T follicular helper cell (primary cell): ENCODE results near the gene EP300.
"Not testable (repeated sequence)": the region's sequence is repeated elsewhere in the genome, so short reads cannot be mapped to it uniquely, and the experiment has no call there.

ENCODE experiments used
- DNase-seq: peaks from one replicate; pipeline ENCODE4 v3.0.0-alpha.2; 2020; ENCODE audit warnings: low read depth

EP300 gene

GRCh38 chr22:41085842-41086241 is 6.5 kb upstream of the EP300 start:
- no peak for DNase-seq

GRCh38 chr22:41091132-41092022 is 1.0 kb upstream of the EP300 start:
- peak; percentile 99 for DNase-seq

- DNase-seq = no peak
Measured at GRCh38 chr22:41092847-41093411, 537 bp downstream of the EP300 start.

GRCh38 chr22:41094041-41094593 is 1.7 kb downstream of the EP300 start:
- DNase-seq = no peak

- DNase-seq = no peak
Measured at GRCh38 chr22:41096391-41096790, 4.0 kb downstream of the EP300 start.

- DNase-seq = no peak
Measured at GRCh38 chr22:41096841-41097240, 4.4 kb downstream of the EP300 start.

- DNase-seq = no peak
Measured at GRCh38 chr22:41099036-41099435, 6.6 kb downstream of the EP300 start.

GRCh38 chr22:41106122-41106968 is 14.0 kb downstream of the EP300 start:
- DNase-seq = no peak

- not testable (repeated sequence) for DNase-seq
Measured at GRCh38 chr22:41106969-41107325, 14.6 kb downstream of the EP300 start.

- DNase-seq = no peak
Measured at GRCh38 chr22:41110968-41111367, 18.6 kb downstream of the EP300 start.

GRCh38 chr22:41116342-41116741 is 23.9 kb downstream of the EP300 start:
- DNase-seq = no peak

- DNase-seq = no peak
Measured at GRCh38 chr22:41117127-41117965, 25.0 kb downstream of the EP300 start.

- no peak for DNase-seq
Measured at GRCh38 chr22:41123151-41123550, 30.8 kb downstream of the EP300 start.

GRCh38 chr22:41124086-41124485 is 31.7 kb downstream of the EP300 start:
- DNase-seq = no peak

GRCh38 chr22:41127451-41127850 is 35.1 kb downstream of the EP300 start:
- DNase-seq = no peak

GRCh38 chr22:41128606-41129005 is 36.2 kb downstream of the EP300 start:
- DNase-seq = no peak

- DNase-seq = no peak
Measured at GRCh38 chr22:41132550-41132949, 40.2 kb downstream of the EP300 start.

GRCh38 chr22:41140365-41140957 is 48.1 kb downstream of the EP300 start:
- DNase-seq = no peak

- not testable (repeated sequence) for DNase-seq
Measured at GRCh38 chr22:41145921-41146320, 53.5 kb downstream of the EP300 start.

GRCh38 chr22:41146573-41146972 is 54.2 kb downstream of the EP300 start:
- DNase-seq = no peak

- no peak for DNase-seq
Measured at GRCh38 chr22:41147722-41148121, 55.3 kb downstream of the EP300 start.
